Chondrocyte (in vitro differentiated cells): ENCODE results near the gene EPHX1. TPM values are rescaled to one million over a fixed set of nuclear protein-coding genes. Genes with fewer than 3 reads are reported as not detected.
"Not testable (repeated sequence)": the region's sequence is repeated elsewhere in the genome, so short reads cannot be mapped to it uniquely, and the experiment has no call there.

Experiments
- DNase-seq: peaks from one replicate; pipeline ENCODE4 v3.0.0; 2021; ENCODE audit warnings: mixed read lengths, low spot score
- H3K27ac Mint-ChIP-seq: one replicate; pipeline ENCODE4 v1.8.0; 2021; ENCODE audit warnings: mild to moderate bottlenecking, moderate library complexity, mixed read lengths; ENCODE audit not compliant: unreplicated experiment
- H3K27me3 Mint-ChIP-seq: 2 replicates; pipeline ENCODE4 v1.8.0; 2021; ENCODE audit warnings: low read depth, mixed read lengths
- H3K36me3 Mint-ChIP-seq: 2 replicates; pipeline ENCODE4 v1.8.0; 2021; ENCODE audit warnings: low read depth, mixed read lengths
- H3K4me1 Mint-ChIP-seq: 2 replicates; pipeline ENCODE4 v1.8.0; 2021; ENCODE audit warnings: low read depth, mild to moderate bottlenecking, mixed read lengths
- H3K4me3 Mint-ChIP-seq: one replicate; pipeline ENCODE4 v1.8.0; 2021; ENCODE audit warnings: mild to moderate bottlenecking, moderate library complexity, mixed read lengths; ENCODE audit not compliant: unreplicated experiment
- H3K9me3 Mint-ChIP-seq: 2 replicates; pipeline ENCODE4 v1.8.0; 2021; ENCODE audit warnings: low read depth, mixed read lengths
- CTCF ChIP-seq: fragments of 200-600 bp; sonication (generic); IDR thresholded peaks from 2 replicates; pipeline ENCODE4 v1.5.0; 2021; ENCODE audit warnings: antibody characterized with exemption, mild to moderate bottlenecking, moderate library complexity
- total RNA-seq: library from RNA; stranded (reverse); gene quantifications from 3 replicates; pipeline ENCODE4 v1.2.1, GENCODE V29; 2021

The EPHX1 gene
- total RNA-seq, 1 donor from 2014 or later, result 69.1 TPM

- H3K27me3 Mint-ChIP-seq, result no peaks in the 10 kb centered on the region
- no peak for TF ChIP-seq CTCF
Measured at GRCh38 chr1:225806249-225806648, 3.7 kb upstream of the EPHX1 start.

GRCh38 chr1:225806736-225807135 lies 3.2 kb upstream of the EPHX1 start:
- not testable (repeated sequence) for H3K9me3 Mint-ChIP-seq, H3K27ac Mint-ChIP-seq, H3K27me3 Mint-ChIP-seq, H3K4me3 Mint-ChIP-seq, H3K36me3 Mint-ChIP-seq, DNase-seq
- peaks cover 20% of the 10 kb centered on the region for H3K4me1 Mint-ChIP-seq

More at GRCh38 chr1:225806249-225806648, 3.7 kb upstream of the EPHX1 start:
- no peaks in the 10 kb centered on the region for H3K9me3 Mint-ChIP-seq
- no peak overlapping the region for H3K27ac Mint-ChIP-seq
- H3K36me3 Mint-ChIP-seq, result no peaks in the 10 kb centered on the region
- H3K4me1 Mint-ChIP-seq, result peaks cover 15% of the 10 kb centered on the region
- no peak overlapping the region for H3K4me3 Mint-ChIP-seq
- no peak for DNase-seq

- DNase-seq, result no peak
- no peak overlapping the region for H3K4me3 Mint-ChIP-seq
Measured at GRCh38 chr1:225808136-225808535, 1.8 kb upstream of the EPHX1 start.

GRCh38 chr1:225810579-225811538 lies 935 bp downstream of the EPHX1 start:
- peaks cover 40% of the 10 kb centered on the region for H3K4me1 Mint-ChIP-seq
- H3K27ac Mint-ChIP-seq, result peak overlapping the region; percentile 86
- H3K27me3 Mint-ChIP-seq, H3K9me3 Mint-ChIP-seq, DNase-seq, H3K36me3 Mint-ChIP-seq: not testable (repeated sequence)
- peak overlapping the region; percentile 86 for H3K4me3 Mint-ChIP-seq

More at GRCh38 chr1:225808136-225808535, 1.8 kb upstream of the EPHX1 start:
- Mint-ChIP-seq H3K4me1 (peaks cover 29% of the 10 kb centered on the region), H3K27me3 (no peaks in the 10 kb centered on the region), H3K9me3 (no peaks in the 10 kb centered on the region), H3K27ac (no peak overlapping the region), H3K36me3 (no peaks in the 10 kb centered on the region)
- TF ChIP-seq CTCF, result no peak

- H3K36me3 Mint-ChIP-seq, result no peaks in the 10 kb centered on the region
- H3K27ac Mint-ChIP-seq, result peak overlapping the region; percentile 24
- peaks cover 46% of the 10 kb centered on the region for H3K4me1 Mint-ChIP-seq
- DNase-seq, result no peak
- H3K4me3 Mint-ChIP-seq, result peak overlapping the region; percentile 86
- H3K27me3 Mint-ChIP-seq, result no peaks in the 10 kb centered on the region
- peak; percentile 69 for TF ChIP-seq CTCF
- no peaks in the 10 kb centered on the region for H3K9me3 Mint-ChIP-seq
Measured at GRCh38 chr1:225811622-225812487, 1.9 kb downstream of the EPHX1 start.
